Hepatocyte (in vitro differentiated cells): ENCODE measurements around the gene ACCSL.

Experiments
- EZH2 ChIP-seq: fragments of 200-600 bp; sonication (generic); IDR thresholded peaks from 2 replicates; pipeline ENCODE4 v1.6.1; 2016; ENCODE audit warnings: antibody characterized with exemption, mild to moderate bottlenecking, borderline replicate concordance
- TF ChIP-seq, protein P1 (sequence below): fragments of 200-600 bp; sonication (generic); IDR thresholded peaks from 2 replicates; pipeline ENCODE4 v1.5.1; 2016; ENCODE audit warnings: antibody characterized with exemption, mild to moderate bottlenecking; ENCODE audit not compliant: poor library complexity

DNA sequence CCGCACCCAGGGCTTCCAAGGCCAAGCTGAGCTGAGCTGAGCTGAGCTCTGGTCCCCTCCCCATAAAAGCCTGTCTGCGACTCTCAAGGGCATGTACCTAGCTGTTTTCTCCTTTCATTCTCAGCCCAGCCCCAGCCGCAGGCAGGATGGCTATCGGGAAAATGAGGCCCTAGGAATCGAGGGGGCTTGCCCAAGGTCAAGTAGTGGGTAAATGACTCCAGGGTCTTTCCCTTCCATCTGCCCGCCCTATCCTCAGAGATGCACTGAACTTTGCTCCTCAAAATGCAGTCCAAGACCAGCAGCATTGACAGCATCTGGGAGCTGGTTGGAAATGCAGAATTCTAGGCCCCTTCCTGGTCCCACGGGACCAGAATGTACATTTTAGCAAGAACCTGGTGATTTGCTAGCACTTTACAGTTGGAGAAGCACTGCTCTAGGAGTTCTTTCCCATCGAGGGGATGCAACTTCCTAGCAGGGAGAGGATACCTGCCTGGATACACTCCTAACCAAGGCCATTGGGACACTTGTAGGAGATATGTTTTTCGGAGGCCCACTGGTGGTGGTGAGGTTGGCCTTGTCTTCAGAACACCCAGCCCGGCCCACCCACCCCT, 43.2 kb upstream of the ACCSL start:
- TF ChIP-seq, protein P1, sequence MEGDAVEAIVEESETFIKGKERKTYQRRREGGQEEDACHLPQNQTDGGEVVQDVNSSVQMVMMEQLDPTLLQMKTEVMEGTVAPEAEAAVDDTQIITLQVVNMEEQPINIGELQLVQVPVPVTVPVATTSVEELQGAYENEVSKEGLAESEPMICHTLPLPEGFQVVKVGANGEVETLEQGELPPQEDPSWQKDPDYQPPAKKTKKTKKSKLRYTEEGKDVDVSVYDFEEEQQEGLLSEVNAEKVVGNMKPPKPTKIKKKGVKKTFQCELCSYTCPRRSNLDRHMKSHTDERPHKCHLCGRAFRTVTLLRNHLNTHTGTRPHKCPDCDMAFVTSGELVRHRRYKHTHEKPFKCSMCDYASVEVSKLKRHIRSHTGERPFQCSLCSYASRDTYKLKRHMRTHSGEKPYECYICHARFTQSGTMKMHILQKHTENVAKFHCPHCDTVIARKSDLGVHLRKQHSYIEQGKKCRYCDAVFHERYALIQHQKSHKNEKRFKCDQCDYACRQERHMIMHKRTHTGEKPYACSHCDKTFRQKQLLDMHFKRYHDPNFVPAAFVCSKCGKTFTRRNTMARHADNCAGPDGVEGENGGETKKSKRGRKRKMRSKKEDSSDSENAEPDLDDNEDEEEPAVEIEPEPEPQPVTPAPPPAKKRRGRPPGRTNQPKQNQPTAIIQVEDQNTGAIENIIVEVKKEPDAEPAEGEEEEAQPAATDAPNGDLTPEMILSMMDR = no peak
- TF ChIP-seq EZH2 = no peak
